ENCODE measurements around the gene SLC38A1.
"Not testable (repeated sequence)": the region's sequence is repeated elsewhere in the genome, so short reads cannot be mapped to it uniquely, and the experiment has no call there.

SLC38A1 gene

GRCh38 chr12:46201284-46201789 lies 67.5 kb downstream of the SLC38A1 start:
- no peak for DNase-seq

- no peak for DNase-seq
Measured at GRCh38 chr12:46200551-46200950, 68.3 kb downstream of the SLC38A1 start.

GRCh38 chr12:46198913-46199312 lies 69.9 kb downstream of the SLC38A1 start:
- DNase-seq = no peak

- no peak for DNase-seq
Measured at GRCh38 chr12:46197883-46198282, 71.0 kb downstream of the SLC38A1 start.

GRCh38 chr12:46190533-46190932 lies 78.3 kb downstream of the SLC38A1 start:
- not testable (repeated sequence) for DNase-seq

GRCh38 chr12:46188170-46188569 lies 80.7 kb downstream of the SLC38A1 start:
- no peak for DNase-seq

- DNase-seq = no peak
Measured at GRCh38 chr12:46187023-46187422, 81.8 kb downstream of the SLC38A1 start.

- DNase-seq = no peak
Measured at GRCh38 chr12:46186088-46186487, 82.8 kb downstream of the SLC38A1 start.

- DNase-seq = no peak
Measured at GRCh38 chr12:46185686-46186085, 83.2 kb downstream of the SLC38A1 start.

- no peak for DNase-seq
Measured at GRCh38 chr12:46184798-46185595, 83.8 kb downstream of the SLC38A1 start.

- DNase-seq = no peak
Measured at GRCh38 chr12:46183112-46183511, 85.7 kb downstream of the SLC38A1 start.

GRCh38 chr12:46181465-46181864 lies 87.4 kb downstream of the SLC38A1 start:
- DNase-seq = no peak

GRCh38 chr12:46179693-46180452 lies 89.0 kb downstream of the SLC38A1 start:
- DNase-seq = no peak

- DNase-seq = no peak
Measured at GRCh38 chr12:46177837-46178608, 90.8 kb downstream of the SLC38A1 start.

GRCh38 chr12:46177025-46177424 lies 91.8 kb downstream of the SLC38A1 start:
- no peak for DNase-seq

- DNase-seq = no peak
Measured at GRCh38 chr12:46174919-46175318, 93.9 kb downstream of the SLC38A1 start.

GRCh38 chr12:46174061-46174662 lies 94.7 kb downstream of the SLC38A1 start:
- DNase-seq = no peak

GRCh38 chr12:46168426-46168825 lies 100.4 kb downstream of the SLC38A1 start:
- DNase-seq = no peak

- DNase-seq = no peak
Measured at GRCh38 chr12:46167412-46167811, 101.4 kb downstream of the SLC38A1 start.

GRCh38 chr12:46165191-46165590 lies 103.7 kb downstream of the SLC38A1 start:
- no peak for DNase-seq

- no peak for DNase-seq
Measured at GRCh38 chr12:46164186-46164761, 104.6 kb downstream of the SLC38A1 start.

GRCh38 chr12:46162549-46163076 lies 106.2 kb downstream of the SLC38A1 start:
- DNase-seq = not testable (repeated sequence)
